ENCODE results near the gene HNF1B.
A peak's percentile ranks its signal among the peaks of the same experiment; 100 is the strongest.

HNF1B gene

GRCh38 chr17:37664214-37664613 is 80.6 kb downstream of the HNF1B start:
- no peak for DNase-seq

- DNase-seq: no peak
These were observed 82.5 kb downstream of the HNF1B start for GRCh38 chr17:37662353-37662752.

- DNase-seq: no peak
These were observed 83.4 kb downstream of the HNF1B start for GRCh38 chr17:37661400-37662014.

GRCh38 chr17:37659925-37660324 is 84.9 kb downstream of the HNF1B start:
- no peak for DNase-seq

GRCh38 chr17:37657202-37657601 is 87.7 kb downstream of the HNF1B start:
- DNase-seq: no peak

- DNase-seq: no peak
These were observed 93.0 kb downstream of the HNF1B start for GRCh38 chr17:37651849-37652248.

- no peak for DNase-seq
These were observed 94.3 kb downstream of the HNF1B start for GRCh38 chr17:37650419-37651003.

GRCh38 chr17:37648555-37648954 is 96.3 kb downstream of the HNF1B start:
- no peak for DNase-seq

- no peak for DNase-seq
These were observed 97.0 kb downstream of the HNF1B start for GRCh38 chr17:37647856-37648255.

GRCh38 chr17:37643869-37644268 is 101.0 kb downstream of the HNF1B start:
- DNase-seq: no peak

- DNase-seq: peak; percentile 85
These were observed 101.6 kb downstream of the HNF1B start, which contains the start of gene DDX52 for GRCh38 chr17:37643118-37643766. Gene DDX52 (minus strand): TSS chr17:37643446. CDS start chr17:37643420, 26 bp downstream.

GRCh38 chr17:37642681-37643080 is 102.2 kb downstream of the HNF1B start:
- DNase-seq: no peak

- no peak for DNase-seq
These were observed 104.8 kb downstream of the HNF1B start for GRCh38 chr17:37640015-37640414.

GRCh38 chr17:37637956-37638355 is 106.9 kb downstream of the HNF1B start:
- no peak for DNase-seq

Data from activated gamma-delta T cell treated with Interleukin-2 at 50 U/mL for 16 hours (primary cell).